PC-9 (cell line): ENCODE data around the gene KLHDC7B.

Experiments
- CTCF ChIP-seq: fragments of 200-600 bp; sonication (generic); conservative IDR thresholded peaks from 2 replicates; pipeline ENCODE4 v1.6.1; 2017; ENCODE audit warnings: mixed run types, antibody characterized with exemption, mild to moderate bottlenecking, moderate library complexity
- EZH2 ChIP-seq: fragments of 200-600 bp; sonication (generic); IDR thresholded peaks from 2 replicates; pipeline ENCODE4 v1.8.0; 2017; ENCODE audit warnings: antibody characterized with exemption, low read depth

- no peak for TF ChIP-seq CTCF
- no peak for TF ChIP-seq EZH2
Observed at GRCh38 chr22:50500452-50500851, 45.2 kb upstream of the KLHDC7B start.
